SK-N-MC (cell line): ENCODE measurements around the gene LIN28A.

Experiments
- DNase-seq: peaks from one replicate; pipeline ENCODE4 v3.0.0-alpha.2; 2011; ENCODE audit warnings: low read depth, low spot score
- H3K27ac ChIP-seq: fragments of 200-600 bp; sonication (generic); 2 replicates; pipeline ENCODE4 v1.5.1; 2016; ENCODE audit warnings: mixed run types
- H3K36me3 ChIP-seq: fragments of 200-600 bp; sonication (generic); 2 replicates; pipeline ENCODE4 v1.6.1; 2017; ENCODE audit warnings: antibody characterized with exemption, low read length, mixed read lengths; ENCODE audit not compliant: insufficient read depth
- H3K4me3 ChIP-seq: fragments of 200-600 bp; sonication (generic); 2 replicates; pipeline ENCODE4 v1.5.1; 2016
- H3K9ac ChIP-seq: fragments of 200-600 bp; sonication (generic); 2 replicates; pipeline ENCODE4 v1.8.0; 2017; ENCODE audit warnings: mixed run types, mixed read lengths; ENCODE audit not compliant: insufficient read length
- H3K9me3 ChIP-seq: fragments of 200-600 bp; sonication (generic); 2 replicates; pipeline ENCODE4 v1.6.1; 2017; ENCODE audit warnings: low read depth, mild to moderate bottlenecking, antibody characterized with exemption, low read length, moderate library complexity, mixed read lengths
- EZH2 ChIP-seq: fragments of 200-600 bp; sonication (generic); IDR thresholded peaks from one replicate; pipeline ENCODE4 v1.6.1; 2017; ENCODE audit warnings: antibody characterized with exemption
- FOXP2 ChIP-seq: optimal IDR thresholded peaks from 2 replicates; pipeline ENCODE3; 2011; ENCODE audit warnings: mild to moderate bottlenecking, moderate library complexity; ENCODE audit not compliant: insufficient read depth; ENCODE audit errors: extremely low read length, control extremely low read depth
- POLR2AphosphoS5 ChIP-seq: IDR thresholded peaks from 2 replicates; pipeline ENCODE4 v1.6.1; 2012; ENCODE audit warnings: mild to moderate bottlenecking, low read depth, low read length, borderline replicate concordance

LIN28A gene

GRCh38 chr1:26440259-26440658 lies 29.6 kb downstream of the LIN28A start:
- Histone ChIP-seq H3K4me3 (no peak overlapping the region), H3K9ac (no peak overlapping the region), H3K27ac (no peak overlapping the region), H3K9me3 (no peaks in the 10 kb centered on the region), H3K36me3 (peaks cover 55% of the 10 kb centered on the region)
- TF ChIP-seq EZH2 (no peak), POLR2AphosphoS5 (no peak), FOXP2 (no peak)
- DNase-seq: no peak

GRCh38 chr1:26449868-26450267 lies 39.3 kb downstream of the LIN28A start:
- no peak for DNase-seq
- Histone ChIP-seq H3K9ac (no peak overlapping the region), H3K36me3 (peaks cover 6% of the 10 kb centered on the region; the same call in 1 of the 2 replicates), H3K9me3 (no peaks in the 10 kb centered on the region), H3K4me3 (no peak overlapping the region), H3K27ac (no peak overlapping the region)
- TF ChIP-seq EZH2 (no peak), POLR2AphosphoS5 (no peak), FOXP2 (no peak)

- no peak overlapping the region for H3K4me3 ChIP-seq
- H3K36me3 ChIP-seq: peaks cover 3% of the 10 kb centered on the region; the same call in 1 of the 2 replicates
- H3K27ac ChIP-seq: no peak overlapping the region
- H3K9ac ChIP-seq: no peak overlapping the region
- DNase-seq: no peak
- TF ChIP-seq EZH2 (no peak), FOXP2 (no peak), POLR2AphosphoS5 (no peak)
- no peaks in the 10 kb centered on the region for H3K9me3 ChIP-seq
These were observed 40.3 kb downstream of the LIN28A start for GRCh38 chr1:26450908-26451307.

GRCh38 chr1:26452459-26453183 lies 42.0 kb downstream of the LIN28A start:
- H3K27ac ChIP-seq: no peak overlapping the region
- H3K4me3 ChIP-seq: no peak overlapping the region
- no peaks in the 10 kb centered on the region for H3K9me3 ChIP-seq
- no peak for TF ChIP-seq EZH2
- no peak for TF ChIP-seq POLR2AphosphoS5
- TF ChIP-seq FOXP2: no peak
- H3K9ac ChIP-seq: no peak overlapping the region
- peaks cover 3% of the 10 kb centered on the region; the same call in 1 of the 2 replicates for H3K36me3 ChIP-seq
- no peak for DNase-seq

- no peak overlapping the region for H3K27ac ChIP-seq
- no peak for DNase-seq
- H3K4me3 ChIP-seq: no peak overlapping the region
- no peak for TF ChIP-seq POLR2AphosphoS5
- TF ChIP-seq FOXP2: no peak
- no peak for TF ChIP-seq EZH2
- no peak overlapping the region for H3K9ac ChIP-seq
- peaks cover 26% of the 10 kb centered on the region for H3K36me3 ChIP-seq
- no peaks in the 10 kb centered on the region for H3K9me3 ChIP-seq
These were observed 48.5 kb downstream of the LIN28A start for GRCh38 chr1:26459148-26459547.

- no peak overlapping the region for H3K27ac ChIP-seq
- no peak overlapping the region for H3K9ac ChIP-seq
- no peak for DNase-seq
- TF ChIP-seq FOXP2 (no peak), EZH2 (no peak), POLR2AphosphoS5 (no peak)
- H3K36me3 ChIP-seq: peaks cover 26% of the 10 kb centered on the region
- H3K9me3 ChIP-seq: no peaks in the 10 kb centered on the region
- H3K4me3 ChIP-seq: no peak overlapping the region
These were observed 49.0 kb downstream of the LIN28A start for GRCh38 chr1:26459573-26460031.

- TF ChIP-seq EZH2 (no peak), POLR2AphosphoS5 (no peak), FOXP2 (no peak)
- peaks cover 43% of the 10 kb centered on the region for H3K36me3 ChIP-seq
- no peaks in the 10 kb centered on the region for H3K9me3 ChIP-seq
- no peak for DNase-seq
- no peak overlapping the region for H3K9ac ChIP-seq
- no peak overlapping the region for H3K27ac ChIP-seq
- H3K4me3 ChIP-seq: no peak overlapping the region
These were observed 58.3 kb downstream of the LIN28A start for GRCh38 chr1:26468911-26469310.

GRCh38 chr1:26469558-26469957 lies 58.9 kb downstream of the LIN28A start:
- Histone ChIP-seq H3K9ac (no peak overlapping the region), H3K4me3 (no peak overlapping the region), H3K27ac (peak overlapping the region; percentile 46; the same call in 1 of the 2 replicates), H3K9me3 (no peaks in the 10 kb centered on the region), H3K36me3 (peaks cover 49% of the 10 kb centered on the region)
- DNase-seq: no peak
- TF ChIP-seq EZH2: no peak

GRCh38 chr1:26470878-26471497 lies 60.4 kb downstream of the LIN28A start:
- TF ChIP-seq EZH2 (no peak), FOXP2 (no peak), POLR2AphosphoS5 (no peak)
- Histone ChIP-seq H3K9ac (peak overlapping the region; percentile 94), H3K36me3 (peaks cover 52% of the 10 kb centered on the region), H3K27ac (no peak overlapping the region), H3K4me3 (peak overlapping the region; percentile 100), H3K9me3 (no peaks in the 10 kb centered on the region)
- DNase-seq: no peak
